RKO (cell line): ENCODE measurements around the gene SNX8.

ENCODE experiments used
- DNase-seq: peaks from one replicate; pipeline ENCODE4 v3.0.0-alpha.2; 2016; ENCODE audit warnings: low spot score

Gene SNX8

DNA sequence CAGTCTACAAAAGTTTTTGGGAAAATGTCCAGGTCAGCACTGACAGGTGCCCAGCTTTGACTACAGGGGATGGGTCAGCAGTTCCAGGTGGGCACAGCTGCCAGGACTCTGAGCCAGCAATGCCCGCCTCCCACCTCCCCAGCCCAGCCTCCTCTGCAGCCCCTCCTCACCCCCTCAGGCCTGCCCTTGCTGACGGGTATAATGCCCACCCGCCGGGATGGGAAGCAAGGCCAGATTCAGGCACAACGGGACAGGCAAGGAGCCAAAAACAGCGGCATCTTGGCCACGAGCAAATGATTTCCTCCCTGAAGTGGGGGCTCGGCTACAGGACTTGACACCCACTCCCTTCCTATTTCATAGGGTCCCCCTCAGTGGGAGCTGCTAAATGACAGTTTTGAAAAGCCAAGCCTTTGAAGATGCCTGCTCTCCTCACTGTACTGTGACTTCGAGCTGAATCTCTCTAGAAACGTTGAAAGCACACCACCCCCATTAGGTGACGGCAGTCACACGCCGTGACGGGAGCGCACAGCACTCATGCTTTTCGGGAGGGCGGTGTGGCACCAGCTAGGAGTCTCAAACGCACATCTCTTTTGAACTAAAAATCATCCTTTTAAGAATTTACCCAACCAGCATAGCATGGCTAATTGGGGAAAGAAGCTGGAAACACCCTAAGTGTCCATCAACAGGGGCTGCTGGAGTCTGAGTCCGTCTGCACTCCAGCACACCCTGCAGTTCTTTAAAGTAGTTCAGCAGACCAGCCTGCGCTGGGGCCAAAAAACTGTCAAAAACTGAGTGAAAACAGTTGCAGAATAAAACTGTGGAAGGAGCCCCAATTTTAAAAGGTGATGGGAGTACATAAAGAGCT, 111.1 kb downstream of the SNX8 start:
- DNase-seq = no peak

GRCh38 chr7:2202361-2202761, 111.9 kb downstream of the SNX8 start:
- no peak for DNase-seq
